DND-41 (cell line): ENCODE data around the gene ADK.

Source experiments
- ATAC-seq: fragments of 200-7000 bp; cut with Tn5 transposase; 3 replicates; pipeline ENCODE4 v1.9.1; 2021; ENCODE audit warnings: low read depth; ENCODE audit not compliant: insufficient read depth
- DNase-seq: peaks from one replicate; pipeline ENCODE4 v3.0.0-alpha.2; 2020
- H2AFZ ChIP-seq: 2 replicates; pipeline ENCODE4 v1.6.0; 2012; ENCODE audit warnings: low read depth, low read length
- H3K27ac ChIP-seq: 2 replicates; pipeline ENCODE4 v1.5.1; 2012; ENCODE audit warnings: low read length, inconsistent platforms
- H3K27me3 ChIP-seq: fragments of 200-600 bp; sonication (generic); 2 replicates; pipeline ENCODE4 v1.6.0; 2012; ENCODE audit warnings: low read length, mild to moderate bottlenecking, inconsistent platforms; ENCODE audit not compliant: insufficient read depth, poor library complexity
- H3K36me3 ChIP-seq: 2 replicates; pipeline ENCODE4 v1.5.1; 2012; ENCODE audit warnings: low read length, inconsistent platforms; ENCODE audit not compliant: insufficient read depth
- H3K4me1 ChIP-seq: 2 replicates; pipeline ENCODE4 v1.5.1; 2012; ENCODE audit warnings: mild to moderate bottlenecking, low read length; ENCODE audit not compliant: insufficient read depth
- H3K4me2 ChIP-seq: 2 replicates; pipeline ENCODE4 v1.6.0; 2012; ENCODE audit warnings: mild to moderate bottlenecking, moderate library complexity, low read length, inconsistent platforms; ENCODE audit not compliant: insufficient read depth
- H3K4me3 ChIP-seq, 2 experiments: fragments of 200-600 bp in 1 of 2; shearing (Covaris generic) in 1 of 2; 2 replicates each; pipeline ENCODE4 v1.5.1; 2012 to 2016; ENCODE audit warnings: inconsistent platforms in 2 of 2, low read length in 2 of 2, mild to moderate bottlenecking in 2 of 2, low read depth in 1 of 2, moderate library complexity in 1 of 2
- H3K79me2 ChIP-seq: 2 replicates; pipeline ENCODE4 v1.6.0; 2012; ENCODE audit warnings: low read length, inconsistent platforms; ENCODE audit not compliant: insufficient read depth
- H3K9ac ChIP-seq: 2 replicates; pipeline ENCODE4 v1.6.0; 2012; ENCODE audit warnings: low read depth, mild to moderate bottlenecking, inconsistent platforms, low read length, moderate library complexity
- H3K9me3 ChIP-seq: 2 replicates; pipeline ENCODE4 v1.5.1; 2012; ENCODE audit warnings: low read length, moderate library complexity, mild to moderate bottlenecking, inconsistent platforms; ENCODE audit not compliant: insufficient read depth, severe bottlenecking
- H4K20me1 ChIP-seq: 2 replicates; pipeline ENCODE4 v1.6.0; 2012; ENCODE audit warnings: low read length; ENCODE audit not compliant: insufficient read depth
- EZH2 ChIP-seq: IDR thresholded peaks from 3 replicates; pipeline ENCODE4 v1.6.1; 2012; ENCODE audit warnings: borderline replicate concordance, low read depth, mild to moderate bottlenecking, moderate library complexity, low read length, inconsistent platforms; ENCODE audit not compliant: severe bottlenecking
- TF ChIP-seq, protein P1 (sequence below): IDR thresholded peaks from 2 replicates; pipeline ENCODE4 v1.5.1; 2012; ENCODE audit warnings: borderline replicate concordance, low read length, moderate library complexity, mild to moderate bottlenecking; ENCODE audit not compliant: poor library complexity, severe bottlenecking; ENCODE audit errors: extremely low read depth

ADK gene

GRCh38 chr10:74637685-74638084 is 486.7 kb downstream of the ADK start:
- H3K27me3 ChIP-seq, result no peaks in the 10 kb centered on the region
- peaks cover 12% of the 10 kb centered on the region for H3K9me3 ChIP-seq
- H3K4me2 ChIP-seq, result no peak overlapping the region
- no peak overlapping the region for H3K4me3 ChIP-seq
- DNase-seq, result no peak
- no peaks in the 10 kb centered on the region for H3K4me1 ChIP-seq
- peaks cover 5% of the 10 kb centered on the region for H3K36me3 ChIP-seq
- H4K20me1 ChIP-seq, result no peaks in the 10 kb centered on the region
- no peak overlapping the region for H2AFZ ChIP-seq
- no peak for ATAC-seq
- H3K9ac ChIP-seq, result no peak overlapping the region
- no peak overlapping the region for H3K27ac ChIP-seq
- TF ChIP-seq, protein P1, sequence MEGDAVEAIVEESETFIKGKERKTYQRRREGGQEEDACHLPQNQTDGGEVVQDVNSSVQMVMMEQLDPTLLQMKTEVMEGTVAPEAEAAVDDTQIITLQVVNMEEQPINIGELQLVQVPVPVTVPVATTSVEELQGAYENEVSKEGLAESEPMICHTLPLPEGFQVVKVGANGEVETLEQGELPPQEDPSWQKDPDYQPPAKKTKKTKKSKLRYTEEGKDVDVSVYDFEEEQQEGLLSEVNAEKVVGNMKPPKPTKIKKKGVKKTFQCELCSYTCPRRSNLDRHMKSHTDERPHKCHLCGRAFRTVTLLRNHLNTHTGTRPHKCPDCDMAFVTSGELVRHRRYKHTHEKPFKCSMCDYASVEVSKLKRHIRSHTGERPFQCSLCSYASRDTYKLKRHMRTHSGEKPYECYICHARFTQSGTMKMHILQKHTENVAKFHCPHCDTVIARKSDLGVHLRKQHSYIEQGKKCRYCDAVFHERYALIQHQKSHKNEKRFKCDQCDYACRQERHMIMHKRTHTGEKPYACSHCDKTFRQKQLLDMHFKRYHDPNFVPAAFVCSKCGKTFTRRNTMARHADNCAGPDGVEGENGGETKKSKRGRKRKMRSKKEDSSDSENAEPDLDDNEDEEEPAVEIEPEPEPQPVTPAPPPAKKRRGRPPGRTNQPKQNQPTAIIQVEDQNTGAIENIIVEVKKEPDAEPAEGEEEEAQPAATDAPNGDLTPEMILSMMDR, result no peak
- no peak for TF ChIP-seq EZH2
- no peaks in the 10 kb centered on the region for H3K79me2 ChIP-seq

DNA sequence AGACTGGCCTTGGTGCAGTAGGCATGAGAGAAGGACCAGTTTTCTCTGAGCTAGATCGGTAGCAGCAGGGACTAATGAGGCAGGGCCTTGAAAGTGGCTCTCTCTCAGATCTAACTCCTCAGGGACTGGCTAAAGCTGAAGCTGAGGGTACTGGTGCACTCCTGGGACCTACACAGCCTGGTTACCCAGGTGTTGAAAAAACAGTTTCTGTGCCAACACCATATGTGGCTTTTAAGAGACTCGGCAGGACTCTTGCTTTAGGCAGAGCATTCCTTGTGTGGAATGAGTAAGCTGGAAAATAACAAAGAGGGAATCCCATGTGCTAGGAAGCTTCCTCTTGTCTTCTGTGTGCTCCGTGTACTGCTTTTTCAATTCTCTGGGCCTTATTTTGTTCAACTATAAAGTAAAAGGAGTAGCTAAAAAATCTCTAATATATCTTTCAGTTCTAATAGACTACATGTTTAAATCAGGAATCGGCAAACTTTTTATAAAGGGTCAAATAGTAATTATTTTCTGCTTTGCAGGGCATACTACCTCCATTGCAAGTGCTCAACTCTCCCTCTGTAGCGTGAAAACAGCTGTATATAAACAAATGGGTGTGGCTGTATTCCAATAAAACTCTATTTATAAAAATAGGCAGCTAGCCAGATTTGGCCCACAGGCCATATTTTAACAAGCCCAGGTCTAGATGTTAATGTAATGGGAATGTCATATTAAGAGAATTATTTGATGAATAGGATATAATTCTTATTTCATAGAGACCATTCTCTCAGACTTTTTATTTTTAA is 489.3 kb downstream of the ADK start:
- no peak for TF ChIP-seq EZH2
- TF ChIP-seq, protein P1, result no peak
- Histone ChIP-seq H3K36me3 (no peaks in the 10 kb centered on the region; the same call in 1 of the 2 replicates), H3K4me3 (no peak overlapping the region), H3K9me3 (peaks cover 6% of the 10 kb centered on the region), H3K4me2 (no peak overlapping the region), H3K79me2 (no peaks in the 10 kb centered on the region), H3K4me1 (no peaks in the 10 kb centered on the region), H3K27me3 (no peaks in the 10 kb centered on the region), H4K20me1 (no peaks in the 10 kb centered on the region), H3K9ac (no peak overlapping the region), H2AFZ (no peak overlapping the region), H3K27ac (no peak overlapping the region)
- DNase-seq (no peak), ATAC-seq (no peak; the same call in 2 of the 3 replicates)

GRCh38 chr10:74641659-74642058 is 490.6 kb downstream of the ADK start:
- ATAC-seq, result no peak

More at GRCh38 chr10:74641659-74642058, 490.6 kb downstream of the ADK start:
- no peak overlapping the region for H3K4me3 ChIP-seq
- H3K9me3 ChIP-seq, result peaks cover 6% of the 10 kb centered on the region
- DNase-seq, result no peak
- H3K36me3 ChIP-seq, result no peaks in the 10 kb centered on the region; the same call in 1 of the 2 replicates
- TF ChIP-seq EZH2, result no peak
- TF ChIP-seq, protein P1, result no peak
- H3K27me3 ChIP-seq, result no peaks in the 10 kb centered on the region
- H3K27ac ChIP-seq, result no peak overlapping the region
- H4K20me1 ChIP-seq, result no peaks in the 10 kb centered on the region
- no peak overlapping the region for H3K4me2 ChIP-seq
- H3K79me2 ChIP-seq, result no peaks in the 10 kb centered on the region
- H3K4me1 ChIP-seq, result no peaks in the 10 kb centered on the region
- no peak overlapping the region for H2AFZ ChIP-seq
- H3K9ac ChIP-seq, result no peak overlapping the region
